T-cell (primary cell): ENCODE results near the gene USP6NL. TPM values are rescaled to one million over a fixed set of nuclear protein-coding genes. Genes with fewer than 3 reads are reported as not detected.

Source experiments
- ATAC-seq, 4 experiments: fragments of 200-7000 bp in 3 of 4; fragments of 150-1000 bp in 1 of 4; cut with Tn5 transposase; replicated peaks in 1 of 4; 1 replicate in 3 of 4; 2 replicates in 1 of 4; pipeline ENCODE4 v1.10.0; 2021; ENCODE audit warnings: moderate library complexity in 3 of 4, mild to moderate bottlenecking in 2 of 4, moderate number of reproducible peaks in 1 of 4
- CTCF ChIA-PET, 2 donors: fragments of 300-600 bp; sonication (Branson Sonifier 250); formaldehyde crosslinking; loops; one replicate each; lab custom pipeline; 2022; ENCODE audit warnings: antibody characterized with exemption in 2 of 2; lab: Charles Lee
- POLR2A ChIA-PET, 2 donors: fragments of 300-600 bp; sonication (Branson Sonifier 250); formaldehyde crosslinking; loops; one replicate each; lab custom pipeline; 2022; ENCODE audit warnings: antibody characterized with exemption in 2 of 2; lab: Charles Lee
- DNase-seq, 35 experiments: peaks; one replicate each; pipeline versions ENCODE4 v3.0.0 to v3.0.0-alpha.2; 2013 to 2023
- H3K27ac ChIP-seq: one replicate; pipeline ENCODE4 v1.5.1; 2013; ENCODE audit warnings: low read length
- H3K27me3 ChIP-seq, 2 experiments: replicated peaks in 1 of 2; 1 replicate in 1 of 2; 2 replicates in 1 of 2; pipeline versions ENCODE4 v1.6.1 to v1.7.0; 2013; ENCODE audit warnings: low read length in 1 of 2, mixed read lengths in 1 of 2; ENCODE audit not compliant: control insufficient read depth in 2 of 2, insufficient read depth in 2 of 2; ENCODE audit errors: extremely low read depth in 1 of 2
- H3K36me3 ChIP-seq, 2 donors: 1 replicate in 1 of 2; 2 replicates in 1 of 2; pipeline versions ENCODE4 v1.6.1 to v1.7.0; 2013; ENCODE audit warnings: low read length in 1 of 2; ENCODE audit not compliant: control insufficient read depth in 2 of 2, insufficient read depth in 1 of 2; ENCODE audit errors: extremely low read depth in 1 of 2
- H3K4me1 ChIP-seq, 2 experiments: 1 replicate in 1 of 2; 2 replicates in 1 of 2; pipeline versions ENCODE4 v1.6.1 to v1.7.0; 2013; ENCODE audit warnings: low read length in 2 of 2, mixed read lengths in 1 of 2; ENCODE audit not compliant: insufficient read depth in 2 of 2, control insufficient read depth in 1 of 2; ENCODE audit errors: extremely low read depth in 1 of 2
- H3K4me3 ChIP-seq, 2 donors: 1 replicate in 1 of 2; 2 replicates in 1 of 2; pipeline versions ENCODE4 v1.5.1 to v1.7.0; 2013; ENCODE audit warnings: mild to moderate bottlenecking in 2 of 2, low read length in 1 of 2, moderate library complexity in 1 of 2; ENCODE audit not compliant: control insufficient read depth in 1 of 2; ENCODE audit errors: extremely low read depth in 1 of 2
- H3K9me3 ChIP-seq: 2 replicates; pipeline ENCODE4 v1.7.0; 2013
- H3K27ac Mint-ChIP-seq, 2 donors: one replicate each; pipeline ENCODE4 v1.8.0; 2020 to 2021; ENCODE audit warnings: mild to moderate bottlenecking in 2 of 2, mixed read lengths in 2 of 2
- H3K27me3 Mint-ChIP-seq, 2 donors: one replicate each; pipeline ENCODE4 v1.8.0; 2021 to 2022; ENCODE audit warnings: mixed read lengths in 2 of 2
- H3K36me3 Mint-ChIP-seq: one replicate; pipeline ENCODE4 v1.8.0; 2021; ENCODE audit warnings: mixed read lengths
- H3K4me1 Mint-ChIP-seq, 3 donors: one replicate each; pipeline ENCODE4 v1.8.0; 2020 to 2022; ENCODE audit warnings: mixed read lengths in 3 of 3, mild to moderate bottlenecking in 1 of 3
- H3K4me3 Mint-ChIP-seq, 3 donors: one replicate each; pipeline ENCODE4 v1.8.0; 2020 to 2022; ENCODE audit warnings: mild to moderate bottlenecking in 3 of 3, mixed read lengths in 3 of 3, moderate library complexity in 3 of 3
- H3K9me3 Mint-ChIP-seq, 3 donors: one replicate each; pipeline ENCODE4 v1.8.0; 2020 to 2022; ENCODE audit warnings: mixed read lengths in 3 of 3
- WGBS: methylation state at CpG from one replicate; pipeline ENCODE4 v1.1.5; 2013; ENCODE audit warnings: missing lambda C conversion rate; ENCODE audit not compliant: insufficient coverage; 5-methylcytosine and 5-hydroxymethylcytosine counted together
- total RNA-seq, 35 experiments: library from RNA in 6 of 35; stranded (reverse) in 6 of 35; fragments of 120-200 nt in 1 of 35; gene quantifications; one replicate each; pipeline versions ENCODE4 v1.2.1 to v1.2.4 and lab custom pipeline; 2013 to 2026

USP6NL gene
- total RNA-seq, 5 donors from 2014 or later (not counting 1 experiment from before 2014, with no cell fraction given): 3.9 to 7.6 (median 4.6) TPM

GRCh38 chr10:11589738-11590137 is 21.7 kb downstream of the USP6NL start:
- Histone ChIP-seq H3K4me3 (no peak overlapping the region), H3K36me3 (no peaks in the 10 kb centered on the region), H3K27ac (no peak overlapping the region), H3K4me1 (no peaks in the 10 kb centered on the region), H3K9me3 (no peaks in the 10 kb centered on the region), H3K27me3 (no peaks in the 10 kb centered on the region)
- Mint-ChIP-seq H3K27me3 (peaks cover 0 to 1% of the 10 kb centered on the region in 2 donors), H3K27ac (no peak overlapping the region), H3K9me3 (peaks cover 0 to 4% (median 0%) of the 10 kb centered on the region in 3 donors), H3K4me3 (no peak overlapping the region), H3K4me1 (peaks cover 4 to 17% (median 13%) of the 10 kb centered on the region in 3 donors), H3K36me3 (peaks cover 3% of the 10 kb centered on the region)
- ATAC-seq (no peak), DNase-seq (no peak)
- ChIA-PET POLR2A (no interaction called here), CTCF (no interaction called here)
- WGBS: no CpG with 5 or more reads among the region's 4 CpGs

GRCh38 chr10:11588873-11589574 is 22.4 kb downstream of the USP6NL start:
- Histone ChIP-seq H3K27me3 (no peaks in the 10 kb centered on the region), H3K4me1 (no peaks in the 10 kb centered on the region), H3K36me3 (no peaks in the 10 kb centered on the region), H3K9me3 (no peaks in the 10 kb centered on the region), H3K27ac (no peak overlapping the region), H3K4me3 (no peak overlapping the region)
- Mint-ChIP-seq H3K4me1 (peaks cover 4 to 21% (median 18%) of the 10 kb centered on the region in 3 donors), H3K9me3 (peaks cover 0 to 4% (median 0%) of the 10 kb centered on the region in 3 donors), H3K36me3 (peaks cover 8% of the 10 kb centered on the region), H3K4me3 (no peak overlapping the region), H3K27me3 (peaks cover 0 to 1% of the 10 kb centered on the region in 2 donors), H3K27ac (no peak overlapping the region)
- ATAC-seq (no peak), DNase-seq (no peak)
- CTCF ChIA-PET: interaction anchor here in 1 of 2 donors (0.6 kb wide), 1 partner anchor 19 kb away, joined by 3 read pairs; no protein-coding TSS in a partner anchor
- WGBS: no CpG with 5 or more reads among the region's 3 CpGs
- POLR2A ChIA-PET: interaction anchor here in 1 of 2 donors (0.5 kb wide), 2 partner anchors 24 to 78 kb away, joined by 3 to 6 read pairs; no protein-coding TSS in a partner anchor

GRCh38 chr10:11587722-11588259 is 23.7 kb downstream of the USP6NL start:
- ChIA-PET CTCF (interaction anchor here in 1 of 2 donors (0.6 kb wide), 1 partner anchor 21 kb away, joined by 4 read pairs; no protein-coding TSS in a partner anchor), POLR2A (no interaction called here)
- Histone ChIP-seq H3K36me3 (no peaks in the 10 kb centered on the region), H3K27me3 (no peaks in the 10 kb centered on the region), H3K9me3 (no peaks in the 10 kb centered on the region), H3K4me1 (no peaks in the 10 kb centered on the region), H3K4me3 (no peak overlapping the region), H3K27ac (no peak overlapping the region)
- Mint-ChIP-seq H3K4me1 (peaks cover 4 to 18% (median 13%) of the 10 kb centered on the region in 3 donors), H3K27me3 (peaks cover 0 to 1% of the 10 kb centered on the region in 2 donors), H3K4me3 (no peak overlapping the region), H3K27ac (no peak overlapping the region), H3K36me3 (peaks cover 8% of the 10 kb centered on the region), H3K9me3 (peaks cover 0 to 4% (median 0%) of the 10 kb centered on the region in 3 donors)
- no CpG with 5 or more reads among the region's 4 CpGs for WGBS
- no peak for ATAC-seq
- no peak for DNase-seq

GRCh38 chr10:11586170-11586569 is 25.3 kb downstream of the USP6NL start:
- ChIA-PET POLR2A (interaction anchor here (0.7 kb wide), 3 partner anchors 14 to 262 kb away, joined by 3 to 8 read pairs (median 7); no protein-coding TSS in a partner anchor), CTCF (no interaction called here)
- no peak for ATAC-seq
- Histone ChIP-seq H3K9me3 (no peaks in the 10 kb centered on the region), H3K36me3 (no peaks in the 10 kb centered on the region), H3K27me3 (no peaks in the 10 kb centered on the region), H3K4me1 (no peaks in the 10 kb centered on the region), H3K4me3 (no peak overlapping the region), H3K27ac (no peak overlapping the region)
- peaks cover 0 to 4% (median 0%) of the 10 kb centered on the region in 3 donors for H3K9me3 Mint-ChIP-seq
- no peak overlapping the region for H3K27ac Mint-ChIP-seq
- peaks cover 0 to 1% of the 10 kb centered on the region in 2 donors for H3K27me3 Mint-ChIP-seq
- H3K36me3 Mint-ChIP-seq: peaks cover 8% of the 10 kb centered on the region
- no peak overlapping the region for H3K4me3 Mint-ChIP-seq
- peaks cover 11 to 25% (median 19%) of the 10 kb centered on the region in 3 donors for H3K4me1 Mint-ChIP-seq
- no peak for DNase-seq

- ChIA-PET CTCF (no interaction called here), POLR2A (no interaction called here)
- Mint-ChIP-seq H3K4me3 (peak overlapping the region in 1 of 3 donors; percentile 17), H3K4me1 (peaks cover 19 to 44% (median 34%) of the 10 kb centered on the region in 3 donors), H3K27ac (peak overlapping the region; percentile 43 to 73), H3K27me3 (no peaks in the 10 kb centered on the region), H3K36me3 (peaks cover 8% of the 10 kb centered on the region), H3K9me3 (peaks cover 0 to 4% (median 0%) of the 10 kb centered on the region in 3 donors)
- H3K36me3 ChIP-seq: no peaks in the 10 kb centered on the region
- no CpG with 5 or more reads among the region's 2 CpGs for WGBS
- H3K4me1 ChIP-seq: peaks cover 0 to 2% of the 10 kb centered on the region in 2 experiments
- no peaks in the 10 kb centered on the region for H3K27me3 ChIP-seq
- H3K9me3 ChIP-seq: no peaks in the 10 kb centered on the region
- DNase-seq (no peak), ATAC-seq (peak in 2 of 4 experiments; percentile 32)
- H3K27ac ChIP-seq: no peak overlapping the region
- no peak overlapping the region for H3K4me3 ChIP-seq
Observed at GRCh38 chr10:11581213-11581612, 30.2 kb downstream of the USP6NL start.

- no peak overlapping the region for H3K27ac ChIP-seq
- H3K27me3 ChIP-seq: no peaks in the 10 kb centered on the region
- ATAC-seq (no peak), DNase-seq (no peak)
- WGBS: no CpG with 5 or more reads among the region's 6 CpGs
- H3K9me3 Mint-ChIP-seq: peaks cover 0 to 1% (median 0%) of the 10 kb centered on the region in 3 donors
- peaks cover 6% of the 10 kb centered on the region for H3K36me3 Mint-ChIP-seq
- peaks cover 0 to 2% of the 10 kb centered on the region in 2 experiments for H3K4me1 ChIP-seq
- H3K4me1 Mint-ChIP-seq: peaks cover 16 to 48% (median 29%) of the 10 kb centered on the region in 3 donors
- no peaks in the 10 kb centered on the region for H3K36me3 ChIP-seq
- ChIA-PET CTCF (no interaction called here), POLR2A (interaction anchor here in 1 of 2 donors (0.6 kb wide), 1 partner anchor 147 kb away, joined by 8 read pairs; no protein-coding TSS in a partner anchor)
- no peak overlapping the region for H3K27ac Mint-ChIP-seq
- H3K4me3 Mint-ChIP-seq: no peak overlapping the region
- H3K27me3 Mint-ChIP-seq: no peaks in the 10 kb centered on the region
- no peak overlapping the region for H3K4me3 ChIP-seq
- no peaks in the 10 kb centered on the region for H3K9me3 ChIP-seq
Observed at GRCh38 chr10:11579885-11580284, 31.6 kb downstream of the USP6NL start.
